Measurements from ENCODE around the gene ABCA13.

The ABCA13 gene

DNA sequence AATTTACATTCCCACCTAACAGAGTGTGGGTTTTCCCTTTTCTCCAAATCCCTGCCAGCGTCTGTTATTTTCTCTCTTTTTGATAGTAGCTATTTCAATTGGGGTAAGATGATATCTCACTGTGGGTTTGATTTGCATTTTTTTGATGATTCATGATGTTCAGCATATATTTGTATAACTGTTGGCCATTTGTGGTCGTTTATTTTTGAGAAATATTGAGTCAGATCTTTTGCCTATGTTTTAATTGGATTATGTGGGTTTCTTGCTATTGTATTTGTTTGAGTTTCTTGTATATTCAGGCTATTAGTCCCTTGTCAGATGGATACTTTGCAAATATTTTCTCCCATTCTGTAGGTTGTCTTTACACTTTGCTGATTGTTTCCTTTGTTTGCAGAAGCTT is 193.8 kb downstream of the ABCA13 start:
- Histone ChIP-seq H3K36me3 (no peaks in the 10 kb centered on the region), H3K9me3 (no peaks in the 10 kb centered on the region), H3K27me3 (no peaks in the 10 kb centered on the region), H3K4me1 (no peaks in the 10 kb centered on the region), H3K4me3 (no peak overlapping the region), H3K27ac (no peak overlapping the region)
- TF ChIP-seq CTCF (IDR thresholded peaks at IDR 0.05) = no peak
- intact Hi-C loops (cut with DNase I; ENCODE audit: low total_unique reads) = no loop called here
- no peak for DNase-seq

- peaks cover 0 to 7% (median 0%) of the 10 kb centered on the region in 3 donors for H3K9me3 ChIP-seq
- no peaks in the 10 kb centered on the region for H3K27me3 ChIP-seq
- no peaks in the 10 kb centered on the region for H3K36me3 ChIP-seq
- TF ChIP-seq CTCF (IDR thresholded peaks at IDR 0.05) = no peak
- H3K4me1 ChIP-seq = no peaks in the 10 kb centered on the region
- no peak overlapping the region for H3K4me3 ChIP-seq
- no peak overlapping the region for H3K27ac ChIP-seq
- intact Hi-C loops (cut with DNase I; ENCODE audit: low total_unique reads) = no loop called here
- no peak for DNase-seq
Observed at GRCh38 chr7:48366096-48366495, 194.8 kb downstream of the ABCA13 start.

- DNase-seq = no peak
- TF ChIP-seq CTCF (IDR thresholded peaks at IDR 0.05) = no peak
- no peak overlapping the region for H3K27ac ChIP-seq
- intact Hi-C loops (cut with DNase I; ENCODE audit: low total_unique reads) = no loop called here
- H3K9me3 ChIP-seq = no peaks in the 10 kb centered on the region
- no peaks in the 10 kb centered on the region for H3K4me1 ChIP-seq
- no peaks in the 10 kb centered on the region for H3K27me3 ChIP-seq
- no peaks in the 10 kb centered on the region for H3K36me3 ChIP-seq
- H3K4me3 ChIP-seq = no peak overlapping the region
Observed at GRCh38 chr7:48376263-48376662, 205.0 kb downstream of the ABCA13 start.

GRCh38 chr7:48380921-48381320 is 209.7 kb downstream of the ABCA13 start:
- H3K27ac ChIP-seq = no peak overlapping the region

DNA sequence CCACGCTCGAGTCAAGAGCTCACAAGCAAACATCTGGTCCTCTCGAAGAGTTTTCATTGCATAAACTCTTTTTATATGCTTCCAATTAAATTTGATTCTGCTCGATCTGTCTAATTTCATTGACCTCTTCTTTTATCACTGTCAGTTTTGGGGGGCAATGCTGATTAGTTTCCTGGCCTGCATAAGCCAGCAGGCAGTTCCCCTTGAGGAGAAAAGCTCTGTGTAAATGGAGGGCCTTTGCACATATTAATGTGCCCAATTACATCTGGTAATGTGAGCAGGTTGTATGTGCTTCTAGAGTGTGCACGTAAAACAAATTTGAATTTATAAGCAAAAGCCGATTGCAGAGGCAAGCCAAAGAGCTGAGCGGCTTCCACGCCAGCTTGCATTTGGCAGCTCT is 210.3 kb downstream of the ABCA13 start:
- TF ChIP-seq CTCF (IDR thresholded peaks at IDR 0.05) = no peak
- intact Hi-C loops (cut with DNase I; ENCODE audit: low total_unique reads) = no loop called here
- H3K27ac ChIP-seq = no peak overlapping the region

More at GRCh38 chr7:48380921-48381320, 209.7 kb downstream of the ABCA13 start:
- H3K4me3 ChIP-seq = no peak overlapping the region
- intact Hi-C loops (cut with DNase I; ENCODE audit: low total_unique reads) = no loop called here
- H3K36me3 ChIP-seq = no peaks in the 10 kb centered on the region
- no peak for TF ChIP-seq CTCF (IDR thresholded peaks at IDR 0.05)
- no peak for DNase-seq
- no peaks in the 10 kb centered on the region for H3K27me3 ChIP-seq
- H3K9me3 ChIP-seq = no peaks in the 10 kb centered on the region
- no peaks in the 10 kb centered on the region for H3K4me1 ChIP-seq

DNA sequence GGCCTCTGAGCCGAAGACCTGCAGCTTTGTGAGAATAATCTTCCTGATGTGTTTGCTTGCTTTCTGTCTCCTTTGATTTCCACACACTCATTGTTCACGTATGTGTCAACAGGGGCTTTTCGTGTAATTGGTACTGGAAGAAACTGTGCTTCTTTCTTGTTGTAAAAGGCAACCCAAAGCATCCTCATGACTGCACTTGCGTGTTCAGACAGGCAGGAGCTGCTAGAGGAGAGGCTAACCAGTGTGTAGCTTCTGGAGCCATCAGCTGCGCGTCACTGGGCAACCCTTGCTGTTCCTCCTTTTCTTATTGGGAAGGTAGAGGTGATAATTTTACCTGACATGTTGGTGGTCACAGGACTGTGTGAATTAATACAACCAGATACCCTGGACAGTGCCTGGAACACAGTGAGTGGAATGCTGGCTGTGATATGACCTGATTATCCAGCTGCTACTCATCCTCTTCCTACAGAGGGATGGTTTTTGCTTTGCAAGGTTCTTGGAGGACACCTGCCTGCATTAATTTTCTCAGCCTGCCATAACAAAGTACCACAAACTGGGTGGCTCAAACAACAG is 213.0 kb downstream of the ABCA13 start:
- Histone ChIP-seq H3K9me3 (no peaks in the 10 kb centered on the region), H3K27me3 (no peaks in the 10 kb centered on the region), H3K36me3 (no peaks in the 10 kb centered on the region), H3K4me3 (no peak overlapping the region), H3K27ac (no peak overlapping the region), H3K4me1 (no peaks in the 10 kb centered on the region)
- TF ChIP-seq CTCF (IDR thresholded peaks at IDR 0.05) = no peak
- intact Hi-C loops (cut with DNase I; ENCODE audit: low total_unique reads) = no loop called here
- DNase-seq = no peak

More for the DNA sequence above, 210.3 kb downstream of the ABCA13 start:
- H3K4me3 ChIP-seq = no peak overlapping the region
- H3K36me3 ChIP-seq = no peaks in the 10 kb centered on the region
- H3K4me1 ChIP-seq = no peaks in the 10 kb centered on the region
- H3K9me3 ChIP-seq = no peaks in the 10 kb centered on the region
- DNase-seq = no peak
- no peaks in the 10 kb centered on the region for H3K27me3 ChIP-seq
